RWPE2 (cell line): ENCODE results near the gene PAWR.

Experiments
- ATAC-seq: fragments of 200-7000 bp; cut with Tn5 transposase; 3 replicates; pipeline ENCODE4 v1.9.1; 2021; ENCODE audit warnings: low read depth
- DNase-seq: peaks from one replicate; pipeline ENCODE4 v3.0.0-alpha.2; 2020; ENCODE audit warnings: low spot score
- H3K27ac ChIP-seq: fragments of 450-650 bp; 2 replicates; pipeline ENCODE4 v1.5.1; 2017; ENCODE audit warnings: mild to moderate bottlenecking; ENCODE audit not compliant: poor library complexity, severe bottlenecking
- H3K27me3 ChIP-seq: fragments of 250-450 bp; sonication (Bioruptor Pico); 2 replicates; pipeline ENCODE4 v1.5.1; 2021; ENCODE audit warnings: mild to moderate bottlenecking, moderate library complexity; ENCODE audit not compliant: insufficient read depth, poor library complexity, severe bottlenecking
- H3K36me3 ChIP-seq: fragments of 250-450 bp; sonication (Bioruptor Pico); 2 replicates; pipeline ENCODE4 v1.5.1; 2020; ENCODE audit warnings: low read depth, mild to moderate bottlenecking, moderate library complexity
- H3K4me1 ChIP-seq: fragments of 250-450 bp; sonication (Bioruptor Pico); 2 replicates; pipeline ENCODE4 v1.5.1; 2021; ENCODE audit warnings: mild to moderate bottlenecking, moderate library complexity; ENCODE audit not compliant: insufficient read depth, poor library complexity, severe bottlenecking
- H3K4me3 ChIP-seq: fragments of 250-450 bp; sonication (Bioruptor Pico); 2 replicates; pipeline ENCODE4 v1.5.1; 2021; ENCODE audit warnings: mild to moderate bottlenecking, moderate library complexity; ENCODE audit not compliant: severe bottlenecking
- H3K9me3 ChIP-seq: fragments of 250-450 bp; sonication (Bioruptor Pico); 2 replicates; pipeline ENCODE4 v1.5.1; 2021; ENCODE audit warnings: mild to moderate bottlenecking, moderate library complexity; ENCODE audit not compliant: severe bottlenecking
- TF ChIP-seq, protein P1 (sequence below): fragments of 450-650 bp; IDR thresholded peaks from one replicate; pipeline ENCODE4 v1.5.1; 2017; ENCODE audit warnings: mild to moderate bottlenecking, moderate library complexity; ENCODE audit not compliant: poor library complexity, severe bottlenecking

PAWR gene

DNA sequence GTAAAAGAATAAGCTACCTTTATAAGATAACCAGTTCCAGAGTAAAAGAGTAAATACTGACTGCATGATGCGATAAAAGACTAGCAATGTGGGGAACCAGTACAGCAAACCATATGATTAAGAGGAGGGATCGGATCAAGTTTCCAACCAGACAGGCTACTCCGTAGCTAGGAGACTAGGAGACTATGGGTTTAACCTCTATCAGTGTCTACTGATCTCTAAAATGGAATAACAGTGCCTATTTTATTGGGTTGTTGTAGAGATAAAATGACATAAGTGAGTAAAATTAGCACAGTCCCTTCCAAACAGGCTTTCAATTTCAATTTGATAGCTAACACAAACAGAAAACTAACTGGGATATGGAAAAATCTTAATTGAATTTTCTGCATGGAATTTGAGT lies 76.0 kb downstream of the PAWR start:
- TF ChIP-seq, protein P1, sequence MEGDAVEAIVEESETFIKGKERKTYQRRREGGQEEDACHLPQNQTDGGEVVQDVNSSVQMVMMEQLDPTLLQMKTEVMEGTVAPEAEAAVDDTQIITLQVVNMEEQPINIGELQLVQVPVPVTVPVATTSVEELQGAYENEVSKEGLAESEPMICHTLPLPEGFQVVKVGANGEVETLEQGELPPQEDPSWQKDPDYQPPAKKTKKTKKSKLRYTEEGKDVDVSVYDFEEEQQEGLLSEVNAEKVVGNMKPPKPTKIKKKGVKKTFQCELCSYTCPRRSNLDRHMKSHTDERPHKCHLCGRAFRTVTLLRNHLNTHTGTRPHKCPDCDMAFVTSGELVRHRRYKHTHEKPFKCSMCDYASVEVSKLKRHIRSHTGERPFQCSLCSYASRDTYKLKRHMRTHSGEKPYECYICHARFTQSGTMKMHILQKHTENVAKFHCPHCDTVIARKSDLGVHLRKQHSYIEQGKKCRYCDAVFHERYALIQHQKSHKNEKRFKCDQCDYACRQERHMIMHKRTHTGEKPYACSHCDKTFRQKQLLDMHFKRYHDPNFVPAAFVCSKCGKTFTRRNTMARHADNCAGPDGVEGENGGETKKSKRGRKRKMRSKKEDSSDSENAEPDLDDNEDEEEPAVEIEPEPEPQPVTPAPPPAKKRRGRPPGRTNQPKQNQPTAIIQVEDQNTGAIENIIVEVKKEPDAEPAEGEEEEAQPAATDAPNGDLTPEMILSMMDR: no peak
- ATAC-seq (no peak), DNase-seq (no peak)
- Histone ChIP-seq H3K4me1 (peaks cover 33% of the 10 kb centered on the region), H3K4me3 (no peak overlapping the region), H3K9me3 (no peaks in the 10 kb centered on the region), H3K27ac (peak overlapping the region; percentile 22), H3K36me3 (peaks cover 55% of the 10 kb centered on the region), H3K27me3 (no peaks in the 10 kb centered on the region)

DNA sequence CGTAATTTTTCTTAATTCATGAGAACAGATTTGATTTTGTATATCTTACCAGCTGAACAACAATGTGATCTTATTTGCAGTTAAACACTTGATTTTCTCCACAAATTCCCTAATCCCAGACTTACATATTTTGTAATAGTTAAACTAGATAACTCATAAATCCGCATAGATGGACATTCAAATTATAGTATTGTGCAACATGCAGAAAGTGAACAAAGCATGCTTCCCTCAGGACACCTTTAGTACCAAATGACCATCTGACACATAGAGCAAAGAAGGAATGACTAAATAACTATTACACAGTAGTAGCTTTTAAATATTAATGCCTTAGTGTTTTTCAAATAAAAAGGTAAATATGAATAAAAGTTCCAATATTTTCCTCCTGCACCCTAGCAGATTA lies 88.9 kb downstream of the PAWR start:
- TF ChIP-seq, protein P1: no peak
- Histone ChIP-seq H3K27ac (no peak overlapping the region), H3K4me3 (no peak overlapping the region), H3K36me3 (peaks cover 25% of the 10 kb centered on the region; the same call in 1 of the 2 replicates), H3K27me3 (no peaks in the 10 kb centered on the region), H3K4me1 (peaks cover 10% of the 10 kb centered on the region), H3K9me3 (no peaks in the 10 kb centered on the region)
- no peak for ATAC-seq
- no peak for DNase-seq

DNA sequence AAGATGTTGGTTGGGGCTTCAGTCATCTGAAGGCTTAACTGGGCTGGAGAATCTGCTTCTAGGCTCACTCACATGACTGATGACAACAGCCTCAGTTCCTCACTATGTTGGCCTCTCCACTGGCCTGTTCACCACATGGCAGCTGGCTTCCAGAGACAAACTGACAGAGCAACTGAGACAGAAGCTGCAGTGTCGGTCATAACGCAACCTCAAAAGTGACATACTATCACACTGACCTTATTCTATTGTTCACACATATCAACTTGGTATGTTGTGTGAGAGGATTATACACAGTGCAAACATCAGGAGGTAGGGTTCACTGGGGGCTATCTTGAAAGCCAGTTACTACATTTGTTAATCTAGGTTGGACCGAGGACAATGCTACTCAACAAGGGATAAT lies 92.9 kb downstream of the PAWR start:
- H3K27ac ChIP-seq: no peak overlapping the region
- no peak overlapping the region for H3K4me3 ChIP-seq
- H3K9me3 ChIP-seq: no peaks in the 10 kb centered on the region
- H3K4me1 ChIP-seq: peaks cover 10% of the 10 kb centered on the region
- DNase-seq (no peak), ATAC-seq (no peak)
- TF ChIP-seq, protein P1: no peak
- H3K36me3 ChIP-seq: peaks cover 50% of the 10 kb centered on the region
- H3K27me3 ChIP-seq: no peaks in the 10 kb centered on the region

DNA sequence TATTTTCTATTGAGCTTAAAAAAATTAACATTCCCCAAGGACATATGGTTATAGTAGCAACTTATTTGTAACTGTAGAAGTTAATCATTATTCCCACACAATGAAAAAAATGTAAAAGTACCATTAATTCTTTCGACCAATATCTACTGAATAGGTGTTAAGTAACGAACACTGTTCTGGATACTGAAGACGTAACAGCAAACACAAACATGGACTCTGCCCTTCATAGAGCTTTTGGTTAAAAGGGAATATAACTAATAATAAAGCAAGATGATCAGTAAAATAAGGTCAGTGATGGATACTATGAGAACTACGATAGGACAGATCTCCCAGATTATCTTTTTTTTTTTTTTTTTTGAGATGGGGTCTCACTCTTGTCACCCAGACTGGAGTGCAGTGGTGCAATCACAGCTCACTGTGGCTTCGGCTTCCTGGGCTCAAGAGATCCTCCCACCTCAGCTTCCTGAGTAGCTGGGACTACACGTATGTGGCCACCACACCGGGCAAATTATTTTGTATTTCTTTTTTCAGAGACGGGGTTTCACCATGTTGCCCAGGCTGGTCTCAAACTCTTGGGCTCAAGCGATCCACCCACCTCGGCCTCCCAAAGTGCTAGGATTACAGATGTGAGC lies 93.9 kb downstream of the PAWR start:
- TF ChIP-seq, protein P1: no peak
- Histone ChIP-seq H3K27me3 (no peaks in the 10 kb centered on the region), H3K27ac (no peak overlapping the region), H3K4me3 (no peak overlapping the region), H3K4me1 (peaks cover 11% of the 10 kb centered on the region), H3K9me3 (no peaks in the 10 kb centered on the region), H3K36me3 (peaks cover 52% of the 10 kb centered on the region)
- DNase-seq (no peak), ATAC-seq (no peak)

DNA sequence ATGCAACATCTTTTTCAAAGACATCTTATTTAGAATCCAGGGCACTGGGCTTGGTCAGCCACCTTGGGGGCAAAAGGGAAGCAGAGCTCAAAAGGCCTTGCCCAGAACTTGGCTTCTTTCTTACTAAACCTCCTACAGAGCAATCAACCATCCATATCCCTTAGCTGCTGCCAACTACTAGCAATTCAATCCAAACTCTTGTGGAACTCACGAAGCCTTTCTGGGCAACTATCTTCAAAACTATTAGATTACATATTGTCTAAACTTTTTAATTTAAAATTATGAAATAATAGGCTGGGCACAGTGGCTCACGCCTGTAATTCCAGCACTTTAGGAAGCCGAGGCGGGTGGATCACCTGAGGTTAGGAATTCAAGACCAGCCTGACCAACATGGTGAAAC lies 95.5 kb downstream of the PAWR start:
- Histone ChIP-seq H3K27me3 (no peaks in the 10 kb centered on the region), H3K9me3 (no peaks in the 10 kb centered on the region), H3K4me1 (peaks cover 11% of the 10 kb centered on the region), H3K27ac (no peak overlapping the region), H3K4me3 (no peak overlapping the region), H3K36me3 (peaks cover 61% of the 10 kb centered on the region)
- ATAC-seq: no peak
- TF ChIP-seq, protein P1: no peak
- DNase-seq: no peak
